ENCODE results near the gene IGFL3.

GRCh38 chr19:46082728-46083050, 41.8 kb downstream of the IGFL3 start:
- no peak for TF ChIP-seq CEBPB (IDR thresholded peaks at IDR 0.05)
- no peak for TF ChIP-seq TAF1 (IDR thresholded peaks at IDR 0.05; ENCODE audit: low read depth)
- TF ChIP-seq YY1 (IDR thresholded peaks at IDR 0.05; ENCODE audit: low read depth) = no peak
- no peak for TF ChIP-seq NFIC (IDR thresholded peaks at IDR 0.05)
- no peak for TF ChIP-seq MAX (IDR thresholded peaks at IDR 0.05)
- TF ChIP-seq REST (IDR thresholded peaks at IDR 0.05; ENCODE audit: low read depth) = no peak
- no peak for TF ChIP-seq EP300 (IDR thresholded peaks at IDR 0.05; ENCODE audit: borderline replicate concordance)
- TF ChIP-seq TEAD4 (IDR thresholded peaks at IDR 0.05) = no peak
- no peak for TF ChIP-seq FOXM1 (IDR thresholded peaks at IDR 0.05; ENCODE audit: borderline replicate concordance, low read depth)
- no peak for TF ChIP-seq EGR1 (IDR thresholded peaks at IDR 0.05)
- TF ChIP-seq RAD21 (IDR thresholded peaks at IDR 0.05; ENCODE audit: low read depth) = no peak
